ENCODE data around the gene STRN. TPM values are rescaled to one million over a fixed set of nuclear protein-coding genes. Genes with fewer than 3 reads are reported as not detected.

STRN gene
- total and polyA plus RNA-seq, 10 of the 15 experiments (the other 5 are each of a cell fraction or from before 2014, with no cell fraction given), result 1.00 to 19.2 (median 9.1) TPM

DNA sequence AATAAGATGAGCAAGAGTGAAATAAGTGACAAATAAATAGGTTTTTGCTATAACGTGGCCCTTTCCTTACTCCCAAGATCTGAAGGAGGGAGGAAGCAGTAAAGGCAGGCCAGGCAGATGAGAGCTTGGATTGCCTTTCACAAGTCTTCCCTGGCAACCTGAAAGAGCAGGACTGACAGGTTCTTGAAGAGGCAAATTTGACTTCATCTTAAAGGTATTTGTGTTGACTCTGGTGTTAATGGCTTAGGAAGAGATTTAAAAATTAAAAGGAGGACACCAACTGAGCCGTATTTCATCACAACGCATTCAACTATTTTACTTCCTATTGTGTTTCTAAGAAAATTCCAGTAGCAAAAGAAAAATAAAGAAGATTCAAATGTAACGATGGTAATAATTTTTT, 3.2 kb downstream of the STRN start:
- Histone ChIP-seq H3K9me3 (replicated peaks; ENCODE audit: control insufficient read depth, insufficient read depth, low read length) (no peaks in the 10 kb centered on the region; the same call in 2 of the 3 replicates), H3K27me3 (replicated peaks in 1 of 2; ENCODE audit: control insufficient read depth in 2 of 2, insufficient read depth in 2 of 2, low read length in 1 of 2) (no peaks in the 10 kb centered on the region), H4K20me1 (ENCODE audit: control insufficient read depth, insufficient read depth) (no peaks in the 10 kb centered on the region), H3K36me3 (ENCODE audit: control insufficient read depth in 2 of 2, insufficient read depth in 2 of 2, low read length in 1 of 2) (no peaks in the 10 kb centered on the region), H3K27ac (ENCODE audit: control insufficient read depth, insufficient read depth) (no peak overlapping the region), H3K4me1 (ENCODE audit: control insufficient read depth, insufficient read depth, low read length) (peaks cover 11% of the 10 kb centered on the region), H3K4me2 (ENCODE audit: control insufficient read depth, insufficient read depth) (peak overlapping the region; percentile 44), H3K9ac (ENCODE audit: control insufficient read depth, insufficient read depth, low read length) (no peak overlapping the region), H3K4me3 (no peak overlapping the region), H2AFZ (ENCODE audit: control insufficient read depth, low read depth, low read length) (no peak overlapping the region), H3K79me2 (ENCODE audit: control insufficient read depth, insufficient read depth, low read length) (peaks cover 55% of the 10 kb centered on the region)
- 98% methylated on average over 4 of the region's 4 CpGs for WGBS (ENCODE audit: insufficient coverage, insufficient replicate concordance, low lambda C conversion rate, missing lambda C conversion rate)
- intact Hi-C loops (cut with micrococcal nuclease; ENCODE audit: unreplicated experiment), result no loop called here
- no TSS peak for BruUV-seq (replicated peaks)
- DNase-seq (ENCODE audit: low read depth, low spot score) (no peak), FAIRE-seq (no peak), ATAC-seq (no peak)
- SMC1A ChIA-PET (ENCODE audit: uncharacterized antibody, unreplicated experiment), result no interaction called here
- RAD21 ChIA-PET (ENCODE audit: unreplicated experiment), result no interaction called here
- in situ Hi-C loops (cut with MboI), result no loop called here
- TF ChIP-seq TCF7 (IDR thresholded peaks at IDR 0.05; ENCODE audit: borderline replicate concordance) (no peak), POLR2AphosphoS2 (IDR thresholded peaks at IDR 0.05; ENCODE audit: low read depth, low read length) (no peak), ESRRA (IDR thresholded peaks at IDR 0.05; ENCODE audit: low read length) (no peak), MTA3 (IDR thresholded peaks at IDR 0.05; ENCODE audit: borderline replicate concordance, low read length) (no peak), ZBTB33 (IDR thresholded peaks at IDR 0.05) (no peak), RBBP5 (conservative IDR thresholded peaks at IDR 0.05) (no peak), EZH2 (IDR thresholded peaks at IDR 0.05; ENCODE audit: borderline replicate concordance, control insufficient read depth, low read depth, low read length) (no peak), ETV6 (conservative IDR thresholded peaks at IDR 0.05 in 1 of 2, IDR thresholded peaks at IDR 0.05 in 1 of 2; ENCODE audit: borderline replicate concordance in 1 of 2, low read depth in 1 of 2) (no peak), EED (IDR thresholded peaks at IDR 0.05; ENCODE audit: low read depth) (no peak), MEF2A (IDR thresholded peaks at IDR 0.05; ENCODE audit: insufficient read depth, low read depth, low read length) (no peak), NFXL1 (IDR thresholded peaks at IDR 0.05; ENCODE audit: borderline replicate concordance) (no peak), BCL11A (IDR thresholded peaks at IDR 0.05; ENCODE audit: low read depth, low read length) (no peak), RELA (IDR thresholded peaks at IDR 0.05; ENCODE audit: borderline replicate concordance, partially characterized antibody) (no peak), MXI1 (IDR thresholded peaks at IDR 0.05; ENCODE audit: low read depth, low read length) (no peak)
- POLR2A ChIA-PET, result no interaction called here
- CTCF ChIA-PET, result interaction anchor here (2.1 kb wide), 1 partner anchor 41 kb away, joined by 4 read pairs; no protein-coding TSS in a partner anchor

All from GM12878 (cell line).